Embryonic facial prominence (tissue), 1 donor: Measurements from ENCODE around the gene ASPG.

Experiments used
- DNase-seq: peaks from one replicate; pipeline ENCODE4 v3.0.0-alpha.2; 2016; ENCODE audit errors: extremely low spot score

Gene ASPG

DNA sequence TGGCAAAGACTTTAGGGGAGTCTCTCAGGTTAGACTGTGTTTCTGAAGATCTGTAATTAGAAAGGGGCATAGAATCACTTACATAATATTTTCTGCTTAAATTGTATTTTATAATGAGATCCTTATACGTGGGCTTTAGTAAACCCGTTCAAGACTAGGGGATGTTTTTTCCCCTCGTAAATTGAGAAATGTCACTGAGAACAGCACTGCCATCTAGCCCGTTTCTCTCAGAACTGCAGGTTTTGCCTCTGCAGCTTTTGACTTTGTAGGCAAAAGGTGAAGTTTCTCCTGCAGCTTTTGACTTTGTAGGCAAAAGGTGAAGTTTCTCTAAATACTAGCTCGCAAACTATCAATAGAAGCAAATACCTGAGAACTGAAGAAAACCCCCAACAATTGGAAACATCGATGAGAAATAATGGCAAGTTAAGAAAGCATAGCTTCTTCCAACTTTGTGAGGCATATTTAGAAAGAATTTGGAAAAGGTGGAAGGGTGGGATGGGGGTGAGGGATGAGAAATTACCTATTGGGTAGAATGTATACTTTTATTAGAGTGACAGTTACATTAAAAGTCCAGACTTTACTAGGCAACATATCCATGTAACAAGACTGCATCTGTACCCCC is 9.9 kb upstream of the ASPG start:
- DNase-seq, result no peak

DNA sequence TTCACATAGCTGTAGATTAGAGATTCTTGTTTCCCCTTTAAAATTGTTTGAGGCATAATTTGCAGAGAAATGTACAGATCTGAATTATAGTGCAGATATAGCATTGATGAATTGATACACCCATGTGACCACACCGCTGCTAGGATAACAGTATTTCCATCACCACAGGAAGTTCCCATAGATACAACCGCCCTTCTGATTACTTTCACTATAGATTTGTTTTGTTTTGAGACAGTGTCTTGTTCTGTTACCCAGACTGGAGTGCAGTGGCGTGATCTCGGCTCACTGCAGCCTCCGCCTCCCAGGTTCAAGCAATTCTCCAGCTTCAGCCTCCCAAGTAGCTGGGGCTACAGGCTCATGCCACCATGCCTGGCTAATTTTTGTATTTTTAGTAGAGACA is 8.8 kb upstream of the ASPG start:
- no peak for DNase-seq

- peak; percentile 80 for DNase-seq
These were observed 7.5 kb upstream of the ASPG start for GRCh38 chr14:104078031-104078455.

DNA sequence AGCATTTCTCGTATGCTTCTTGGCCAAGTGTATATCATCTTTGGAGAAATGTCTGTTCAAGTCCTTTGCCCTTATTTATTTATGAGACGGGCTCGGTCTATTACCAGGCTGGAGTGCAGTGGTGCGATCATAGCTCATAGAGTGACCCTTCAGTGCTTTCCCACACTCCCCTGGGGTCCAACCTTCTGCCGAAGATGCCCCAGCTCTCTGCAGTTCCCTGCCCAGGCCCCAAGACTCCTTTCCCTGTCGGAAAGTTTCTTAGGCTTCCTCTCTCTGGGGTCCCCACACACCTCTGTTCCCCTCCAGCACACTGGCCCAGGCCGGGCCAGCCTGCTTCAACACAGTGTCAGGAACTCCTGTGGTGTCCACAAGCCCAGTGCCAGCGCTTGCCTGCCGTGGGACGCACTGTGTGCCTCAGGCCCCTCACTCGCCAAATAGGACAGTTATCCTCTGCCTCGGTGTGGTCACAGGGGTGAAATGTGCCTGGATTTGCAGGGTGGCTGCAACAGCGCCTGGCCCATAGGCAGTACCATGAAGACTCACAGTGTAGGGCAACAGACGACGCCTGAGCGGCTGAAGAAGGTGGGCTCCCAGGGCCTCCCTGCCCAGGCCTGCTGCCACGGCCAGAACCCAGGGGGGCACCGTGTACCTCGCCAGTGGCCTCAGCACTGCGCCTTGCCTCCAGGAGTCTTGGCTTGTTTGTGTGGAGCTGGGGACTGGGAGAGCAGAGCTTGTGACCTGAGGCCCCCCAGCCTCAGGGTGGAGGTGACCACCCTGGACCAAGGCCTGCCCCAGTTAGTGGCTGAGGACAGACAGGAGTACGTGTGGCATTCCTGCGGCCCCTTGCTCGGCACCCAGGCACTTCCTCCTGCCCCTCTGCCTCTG is 4.9 kb upstream of the ASPG start:
- DNase-seq, result no peak

GRCh38 chr14:104081261-104081835 is 4.2 kb upstream of the ASPG start:
- no peak for DNase-seq

GRCh38 chr14:104081951-104082464 is 3.5 kb upstream of the ASPG start:
- no peak for DNase-seq

GRCh38 chr14:104082807-104083206 is 2.7 kb upstream of the ASPG start:
- DNase-seq, result no peak

DNA sequence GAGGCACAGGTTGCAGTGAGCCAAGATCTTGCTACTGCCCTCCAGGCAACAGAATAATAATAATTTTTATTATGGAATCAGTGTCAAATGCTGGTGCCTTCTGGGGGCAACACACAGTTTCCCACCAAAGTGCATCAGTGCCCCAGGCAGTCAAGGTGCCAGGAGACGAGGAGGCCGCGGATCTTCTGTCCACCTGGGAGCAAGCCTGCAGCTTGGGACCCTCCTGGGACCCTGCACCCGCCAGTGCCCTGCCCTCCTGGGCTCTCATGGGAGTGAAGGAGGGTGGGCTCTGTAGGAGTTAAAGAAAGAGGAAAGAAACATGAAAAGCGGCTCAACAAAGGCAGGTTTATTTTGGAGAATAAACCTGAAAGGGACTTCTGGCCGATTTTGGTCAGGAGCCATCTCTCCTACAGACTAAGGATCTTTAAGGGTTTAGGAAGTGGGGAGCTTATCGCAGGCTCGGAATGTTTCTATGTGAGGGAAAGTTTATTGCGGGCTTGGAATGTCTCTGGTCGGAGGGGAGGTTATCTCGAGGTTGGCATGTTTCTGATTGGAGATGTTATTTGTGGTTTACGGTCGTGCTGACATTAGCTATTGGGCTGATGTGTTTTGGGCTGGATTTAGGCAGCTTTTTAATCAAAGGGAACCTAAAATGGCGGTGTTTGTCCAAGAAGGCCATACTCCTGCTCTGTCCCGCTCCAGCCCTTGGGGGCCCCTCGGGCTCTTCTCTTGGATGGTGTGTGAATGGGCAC is 1.1 kb upstream of the ASPG start:
- DNase-seq, result no peak

GRCh38 chr14:104085889-104086201 is 345 bp downstream of the ASPG start:
- no peak for DNase-seq

DNA sequence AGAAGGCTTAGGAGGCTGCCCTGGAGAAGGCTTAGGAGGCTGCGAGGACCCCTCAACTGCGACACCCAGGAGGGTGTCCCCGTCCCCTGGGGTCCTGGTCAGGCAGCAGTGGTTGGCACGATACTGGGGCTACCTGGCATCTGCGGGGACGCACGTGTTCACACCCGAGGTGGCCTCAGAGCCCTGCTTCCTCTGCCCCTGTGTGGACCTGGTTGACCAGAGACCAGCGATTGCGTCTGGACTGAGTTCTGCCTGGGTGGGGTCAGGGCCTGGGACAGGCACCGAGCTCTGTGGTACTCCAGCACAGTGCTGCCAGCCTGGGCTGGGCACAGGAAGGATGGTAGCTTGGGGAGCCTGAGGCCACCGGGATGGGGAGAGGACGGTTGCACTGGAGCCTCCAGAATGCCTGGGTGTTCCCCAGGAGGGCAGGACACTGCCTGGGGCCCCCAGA is 735 bp downstream of the ASPG start:
- no peak for DNase-seq

DNA sequence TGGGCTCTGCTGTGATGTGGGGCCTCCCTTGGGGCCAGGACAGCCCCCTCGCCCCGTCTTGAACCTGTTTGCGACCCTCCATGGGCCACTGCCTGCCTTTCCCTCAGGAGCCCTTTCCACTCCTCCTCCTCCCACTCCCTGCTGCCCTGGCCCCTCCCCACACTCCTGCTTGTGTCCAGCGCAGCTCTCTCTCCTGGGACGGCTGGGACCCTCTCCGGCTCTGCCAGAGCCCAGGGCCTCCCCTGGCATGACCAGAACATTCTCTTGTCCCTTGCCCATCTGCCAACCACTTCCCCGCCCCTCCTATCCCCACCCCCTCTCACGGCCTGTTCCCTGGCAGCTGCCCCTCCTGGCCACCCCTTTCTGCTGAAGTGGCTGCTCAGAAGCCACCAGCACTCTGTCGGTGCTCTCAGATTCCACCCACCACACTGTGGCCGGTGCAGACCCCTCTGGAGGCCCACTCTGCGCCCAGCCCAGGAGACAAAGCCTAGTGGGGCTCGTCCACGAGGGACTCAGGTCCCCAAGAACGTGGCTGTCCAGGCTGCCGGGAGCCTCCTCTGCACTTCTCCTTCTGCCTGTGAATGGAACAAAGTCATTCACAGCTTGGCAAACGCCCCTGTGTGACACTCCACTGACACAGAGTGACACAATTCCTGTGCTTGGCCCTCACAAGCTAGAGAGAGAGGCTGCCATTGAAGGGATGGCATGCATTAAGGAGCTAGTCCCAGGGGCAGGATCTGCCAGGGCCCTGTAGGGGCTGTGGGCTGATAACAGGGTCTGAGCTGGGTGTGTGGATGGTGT is 1.4 kb downstream of the ASPG start:
- DNase-seq, result no peak

DNA sequence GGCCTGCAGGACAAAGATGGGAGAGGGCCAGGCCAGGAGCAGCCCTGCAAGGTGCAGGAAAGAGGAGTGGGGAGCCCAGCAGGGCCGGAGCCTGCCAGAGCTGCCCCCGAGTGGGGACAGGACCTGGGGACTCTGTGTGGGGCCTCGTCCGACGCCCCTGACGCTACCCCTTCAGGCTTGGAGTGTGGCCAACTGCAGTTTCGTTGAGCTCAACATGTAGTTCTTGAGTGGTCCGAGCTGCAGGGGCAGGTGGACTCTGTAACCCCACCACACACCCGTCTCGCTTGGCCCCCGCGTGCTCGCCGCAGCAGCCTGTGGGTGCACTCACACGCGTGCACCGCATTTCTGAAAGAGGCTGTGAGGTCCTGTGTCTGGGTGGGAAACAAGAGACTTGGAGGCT is 2.0 kb downstream of the ASPG start:
- no peak for DNase-seq

GRCh38 chr14:104087981-104088850 is 2.7 kb downstream of the ASPG start:
- DNase-seq, result no peak

DNA sequence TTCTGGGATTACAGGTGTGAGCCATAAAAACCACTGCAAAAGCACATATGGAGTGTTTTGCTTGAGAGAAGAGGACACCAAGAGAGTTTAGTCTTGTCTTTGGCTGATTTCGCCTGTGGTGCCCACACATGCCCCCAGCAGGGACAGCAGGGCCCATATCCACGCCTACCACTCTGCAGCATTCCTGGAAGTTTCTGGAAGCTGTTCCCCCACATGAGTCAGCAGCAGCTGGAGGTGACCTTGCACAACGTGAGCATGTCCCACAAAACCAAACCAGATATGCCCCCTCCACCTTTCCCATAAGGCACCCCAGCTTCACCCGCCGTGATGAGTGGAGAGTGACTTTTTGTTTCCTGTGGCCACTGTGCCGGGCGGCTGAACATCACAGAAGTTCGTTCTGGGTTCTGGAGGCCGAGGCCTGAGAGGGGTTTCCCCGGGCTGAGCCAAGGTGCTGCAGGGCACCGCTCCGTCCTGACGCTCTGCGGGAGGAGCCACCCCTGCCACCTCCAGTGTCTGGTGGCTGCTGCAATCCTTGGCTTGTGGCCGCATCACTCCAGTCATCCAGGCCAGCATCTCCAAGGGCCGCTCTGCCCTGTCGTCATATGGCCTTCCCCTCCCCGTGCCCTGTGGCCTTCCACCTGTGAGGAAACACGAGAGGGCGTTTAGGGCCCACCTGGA is 4.7 kb downstream of the ASPG start:
- DNase-seq, result no peak

GRCh38 chr14:104091061-104091926 is 5.8 kb downstream of the ASPG start:
- DNase-seq, result no peak

DNA sequence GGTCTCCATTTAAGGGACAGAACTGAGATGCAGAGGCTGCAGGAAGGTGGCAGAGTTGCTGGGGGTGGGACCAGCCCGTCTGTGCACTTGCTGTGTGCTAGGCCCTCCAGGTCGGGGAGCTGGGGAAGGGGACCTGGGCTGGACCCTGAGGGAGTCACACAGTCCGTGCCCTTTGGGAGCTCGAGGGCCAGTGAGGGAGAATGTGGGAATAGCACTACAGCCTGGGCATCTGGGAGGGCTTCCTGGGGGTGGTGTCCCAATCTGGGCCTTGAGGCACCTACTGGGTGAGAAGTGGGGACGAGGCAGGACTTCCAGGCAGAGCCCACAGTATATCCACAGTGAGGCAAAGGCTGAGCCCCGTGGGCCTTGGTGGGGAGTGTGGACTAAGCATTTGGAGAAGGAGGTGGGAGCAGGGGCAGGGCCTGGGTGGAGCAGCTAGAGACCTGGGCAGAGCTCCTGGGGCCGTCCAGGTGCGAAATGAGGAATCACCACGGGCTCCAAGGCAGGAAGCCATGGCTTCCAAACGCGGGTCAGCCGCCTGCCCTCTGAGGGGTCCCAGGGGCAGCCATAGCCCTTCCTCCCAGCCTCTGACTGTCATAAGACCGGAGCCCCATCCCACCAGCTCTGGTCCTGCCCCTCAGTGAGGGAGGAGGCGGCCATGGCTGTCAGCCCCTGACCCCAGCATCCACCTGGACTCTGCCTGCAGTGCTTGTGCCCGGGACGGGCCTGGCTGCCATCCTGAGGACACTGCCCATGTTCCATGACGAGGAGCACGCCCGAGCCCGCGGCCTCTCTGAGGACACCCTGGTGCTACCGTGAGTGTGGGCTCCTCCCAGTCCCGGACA is 6.6 kb downstream of the ASPG start:
- no peak for DNase-seq

- DNase-seq, result no peak
These were observed 7.4 kb downstream of the ASPG start for GRCh38 chr14:104092931-104093365.
